ENCODE results near the gene GRXCR2. TPM values are rescaled to one million over a fixed set of nuclear protein-coding genes. Genes with fewer than 3 reads are reported as not detected.
A peak's percentile ranks its signal among the peaks of the same experiment; 100 is the strongest.
"Not testable (repeated sequence)": the region's sequence is repeated elsewhere in the genome, so short reads cannot be mapped to it uniquely, and the experiment has no call there.

GRXCR2 gene, protein sequence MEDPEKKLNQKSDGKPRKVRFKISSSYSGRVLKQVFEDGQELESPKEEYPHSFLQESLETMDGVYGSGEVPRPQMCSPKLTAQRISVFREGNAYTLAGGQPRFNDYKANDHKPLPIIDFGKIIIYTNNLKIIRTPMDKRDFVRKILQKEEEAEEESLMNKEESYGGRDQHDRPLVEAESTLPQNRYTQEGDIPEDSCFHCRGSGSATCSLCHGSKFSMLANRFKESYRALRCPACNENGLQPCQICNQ
- not detected in 2 replicates for total RNA-seq

DNA sequence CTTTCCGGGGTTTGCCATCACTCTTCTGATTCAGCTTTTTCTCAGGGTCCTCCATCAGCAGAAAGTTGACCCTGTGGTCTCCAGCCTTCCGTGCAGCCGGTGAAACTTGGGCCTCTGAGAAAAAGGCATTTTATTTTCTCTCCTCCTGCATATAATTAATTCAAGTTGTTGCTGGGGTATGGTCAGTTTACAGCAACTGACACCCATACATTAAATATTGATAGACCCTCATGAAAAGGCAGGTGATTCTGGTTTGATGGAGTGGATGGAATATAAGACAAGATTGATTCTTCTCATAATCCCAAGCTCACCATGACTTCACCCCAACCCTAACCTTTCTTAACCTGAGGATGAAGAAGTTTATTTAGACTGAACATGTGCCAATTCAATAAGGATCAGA, at the start of gene GRXCR2:
Gene GRXCR2, minus strand, starts transcription at position 101 of the 400 bp plus-strand sequence. Its CDS starts 46 bp downstream, at position 55.
- no peak for DNase-seq (ENCODE audit: low read depth in 2 of 2)

DNA sequence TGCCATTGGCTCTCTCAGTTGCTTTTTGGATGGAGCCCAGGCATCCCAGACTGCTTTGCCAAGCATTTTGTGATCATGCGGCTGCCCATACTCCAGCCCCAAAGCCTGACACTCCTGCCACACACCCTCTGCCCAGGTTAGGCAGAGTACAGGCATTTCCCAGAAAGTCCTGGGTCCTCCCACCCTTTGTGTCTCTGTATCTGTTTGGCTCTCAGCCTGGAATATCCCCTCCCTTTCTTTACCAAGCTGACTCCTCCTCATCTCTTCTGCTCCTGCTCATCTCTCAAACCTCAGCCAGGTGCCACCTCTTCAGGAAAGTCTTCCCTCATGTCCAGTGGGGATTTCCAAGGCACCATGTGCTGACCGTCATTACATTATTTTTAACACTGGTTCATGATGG, 49.2 kb upstream of the GRXCR2 start:
- DNase-seq (ENCODE audit: low read depth in 2 of 2) = no peak

DNA sequence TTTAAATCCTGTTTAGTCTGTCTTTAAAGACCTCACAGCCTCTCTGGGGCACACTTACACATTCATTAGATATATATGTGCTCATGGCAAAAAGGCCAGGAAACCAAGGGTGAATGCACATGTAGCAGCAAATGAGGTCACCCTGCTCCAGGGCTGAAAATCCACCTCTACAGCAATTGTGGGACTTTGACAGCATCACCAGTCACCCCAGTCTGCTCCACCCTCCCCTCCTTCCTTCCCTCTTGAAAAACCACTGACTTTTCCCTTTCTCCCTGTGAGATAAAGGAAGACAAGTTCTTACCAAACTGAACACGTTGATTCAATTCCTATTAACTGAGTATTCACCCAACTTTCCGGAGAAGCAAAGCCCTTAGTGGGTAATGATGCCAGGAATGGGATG, 48.4 kb upstream of the GRXCR2 start:
- DNase-seq (ENCODE audit: low read depth in 2 of 2) = no peak

DNA sequence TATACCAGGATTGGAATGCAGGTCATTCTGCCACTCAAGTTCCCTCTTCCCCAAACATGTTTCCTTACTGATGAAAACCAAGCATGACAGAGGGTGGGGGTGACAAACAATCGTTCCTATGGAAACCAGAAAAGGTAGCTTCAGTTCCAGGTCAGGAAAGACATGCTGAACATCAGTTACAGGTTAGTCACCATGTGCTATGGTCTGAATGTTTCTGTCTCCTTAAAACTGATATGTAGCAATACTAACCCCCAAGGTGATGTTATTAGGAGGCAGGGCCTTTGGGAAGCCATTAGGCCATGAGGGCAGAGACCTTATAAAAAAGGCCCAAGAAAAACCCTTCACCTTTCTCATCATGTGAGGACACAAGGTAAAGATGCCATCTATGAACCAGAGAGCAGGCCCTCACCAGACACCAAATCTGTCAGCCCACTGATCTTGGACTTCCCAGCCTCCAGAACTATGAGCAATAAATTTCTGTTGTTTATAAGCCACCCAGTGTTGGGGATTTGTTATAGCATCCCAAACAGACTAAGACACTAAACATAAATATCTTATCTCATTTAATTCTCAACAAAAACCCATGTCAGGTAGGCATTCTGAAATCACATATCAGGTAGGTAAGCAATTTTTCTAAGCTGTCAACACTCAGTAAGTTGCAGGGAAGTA, 47.9 kb upstream of the GRXCR2 start:
- no peak for DNase-seq (ENCODE audit: low read depth in 2 of 2)

DNA sequence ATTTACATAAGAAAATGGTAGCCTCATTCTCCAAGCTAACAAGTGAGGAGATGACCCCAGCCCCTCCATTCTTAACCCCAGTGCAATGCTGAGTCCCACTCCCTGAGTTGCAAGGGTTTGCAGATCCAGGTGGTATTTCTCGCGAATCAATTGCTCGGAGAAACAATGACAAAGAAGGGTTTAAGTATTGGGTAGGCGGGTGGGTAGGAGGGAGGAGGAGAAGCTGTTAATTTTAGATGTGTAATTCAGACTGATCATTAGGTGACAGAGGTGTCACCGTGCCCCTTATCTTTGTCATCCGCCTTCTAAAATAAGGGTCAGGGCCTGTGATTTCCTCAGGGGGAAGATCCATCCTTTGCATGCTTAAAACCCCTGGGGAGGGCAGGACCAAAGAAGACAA, 46.6 kb upstream of the GRXCR2 start:
- DNase-seq (ENCODE audit: low read depth in 2 of 2) = no peak

DNA sequence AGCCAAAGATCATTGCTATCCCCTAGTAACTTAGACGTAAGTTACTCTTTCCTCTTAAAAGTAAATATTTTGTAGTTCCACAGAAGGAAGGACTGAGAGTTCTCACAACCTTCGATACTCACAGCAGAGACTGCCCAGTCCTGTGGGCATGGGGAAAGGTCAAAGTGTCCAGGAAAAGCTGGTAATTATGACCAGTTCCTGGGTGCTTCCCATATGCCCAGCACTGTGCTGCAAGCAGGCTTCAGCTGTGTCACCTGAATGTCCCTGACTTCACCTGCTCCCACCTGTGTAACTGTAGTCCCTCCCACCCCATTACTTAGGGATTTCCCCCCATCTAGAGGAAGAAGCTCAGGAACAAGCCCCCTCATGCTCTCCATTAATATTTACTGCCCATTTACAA, 45.6 kb upstream of the GRXCR2 start:
- no peak for DNase-seq (ENCODE audit: low read depth in 2 of 2)

DNA sequence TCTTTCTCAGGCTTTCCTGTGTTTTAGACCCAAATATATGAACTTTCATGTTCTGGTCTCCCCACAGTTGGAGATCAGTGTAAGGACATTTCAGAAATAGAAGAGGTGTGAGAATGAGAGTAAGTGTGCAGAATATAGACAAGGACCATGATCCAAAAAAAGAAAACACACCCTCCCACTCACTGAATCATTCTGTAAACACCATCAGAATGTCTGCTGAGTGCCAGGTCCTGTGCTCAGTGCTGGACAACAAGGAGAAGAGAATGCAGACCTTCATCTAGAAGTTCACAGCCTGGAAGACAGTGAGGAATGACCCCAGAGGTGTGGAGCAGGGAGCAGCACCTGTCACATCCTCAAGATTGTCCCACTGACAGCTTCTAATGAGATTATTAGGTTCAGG, 44.5 kb upstream of the GRXCR2 start:
- DNase-seq (ENCODE audit: low read depth in 2 of 2) = no peak

DNA sequence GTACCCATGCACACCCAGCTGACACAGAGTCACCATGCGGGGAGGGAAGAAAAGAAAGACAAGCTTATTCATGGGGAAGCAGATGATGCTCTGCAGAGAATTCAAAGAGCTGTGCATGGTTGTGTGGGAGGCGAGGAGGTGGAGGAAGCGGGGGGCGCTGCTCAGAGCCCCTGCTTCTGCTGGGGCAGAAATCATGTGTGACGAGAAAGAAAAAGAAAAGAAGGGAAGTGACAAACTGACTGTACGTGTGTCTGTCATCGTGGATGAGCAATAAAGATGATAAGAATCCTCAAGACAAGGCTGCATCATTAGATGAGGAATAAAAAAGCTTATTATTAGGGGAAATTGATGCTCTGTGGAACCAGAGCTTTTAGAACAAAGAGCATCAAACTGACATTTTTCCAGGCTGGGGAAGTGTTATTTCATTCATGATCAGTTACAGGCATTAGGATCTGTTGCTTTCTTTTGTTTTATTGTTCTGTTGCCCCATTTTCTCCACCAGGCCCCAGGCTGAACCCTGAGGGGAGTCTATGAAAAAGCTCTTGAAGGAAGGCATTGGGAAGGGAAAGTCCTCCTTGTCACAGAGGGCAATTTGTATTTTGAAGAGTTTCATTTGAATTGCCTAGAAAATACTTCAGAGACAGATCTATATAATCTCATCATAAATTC, 43.3 kb upstream of the GRXCR2 start:
- DNase-seq (ENCODE audit: low read depth in 2 of 2) = no peak

DNA sequence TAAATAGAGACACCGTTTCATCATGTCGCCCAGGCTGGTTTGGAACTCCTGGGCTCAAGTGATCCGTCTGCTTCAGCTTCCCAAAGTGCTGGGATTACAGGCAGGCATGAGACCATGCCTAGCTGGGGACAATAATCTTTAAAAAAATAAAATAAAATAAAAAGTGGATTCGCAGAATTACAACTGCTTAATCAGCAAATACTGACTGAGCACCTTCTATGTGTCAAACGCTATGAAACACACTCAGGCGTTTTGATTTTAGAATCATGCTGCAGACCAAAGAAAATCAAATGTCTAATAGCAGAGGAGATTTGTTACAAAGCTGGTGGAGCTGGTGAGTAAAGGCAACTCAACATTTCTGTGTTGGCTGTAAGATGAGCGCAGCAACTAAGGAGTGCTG, 40.9 kb upstream of the GRXCR2 start:
- no peak for DNase-seq (ENCODE audit: low read depth in 2 of 2)

DNA sequence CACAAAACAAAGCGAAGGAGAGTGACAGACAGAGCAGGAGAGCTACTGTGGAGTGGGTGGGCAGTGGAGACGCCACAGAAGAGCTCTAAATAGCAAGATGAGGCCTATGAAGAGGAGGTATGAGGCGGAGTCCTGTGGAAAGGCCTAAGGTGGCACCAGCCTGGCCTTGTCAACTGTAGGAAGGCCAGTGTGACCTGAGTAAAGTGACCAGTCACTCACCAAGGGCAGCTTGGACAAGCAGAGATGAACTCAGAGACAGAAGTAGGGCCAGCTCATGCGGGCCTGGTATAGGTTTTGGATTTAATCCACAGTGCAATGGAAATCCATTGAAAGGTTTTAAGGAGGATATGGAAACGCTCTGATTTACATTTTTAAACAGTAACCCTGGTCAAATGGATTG, 39.8 kb upstream of the GRXCR2 start:
- DNase-seq (ENCODE audit: low read depth in 2 of 2) = no peak

DNA sequence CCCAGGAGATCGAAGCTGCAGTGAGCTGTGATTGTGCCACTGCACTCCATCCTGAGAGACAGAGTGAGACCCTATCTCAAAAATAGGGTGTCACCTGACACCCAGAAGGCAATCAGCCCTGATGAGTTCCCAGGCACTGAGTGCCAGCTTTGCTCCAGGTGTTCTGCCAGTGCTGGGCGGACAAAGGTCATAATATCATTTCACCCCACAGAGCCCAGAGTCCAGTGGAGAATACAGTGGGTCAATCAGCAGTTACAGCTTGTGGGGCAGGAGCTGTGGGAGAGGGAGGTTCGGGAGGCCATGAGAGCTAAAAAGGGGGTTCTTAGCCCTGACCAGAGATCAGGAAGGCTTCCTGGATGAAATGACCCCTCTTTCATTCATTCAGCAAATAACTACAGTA, 39.2 kb upstream of the GRXCR2 start:
- DNase-seq (ENCODE audit: low read depth in 2 of 2) = no peak

DNA sequence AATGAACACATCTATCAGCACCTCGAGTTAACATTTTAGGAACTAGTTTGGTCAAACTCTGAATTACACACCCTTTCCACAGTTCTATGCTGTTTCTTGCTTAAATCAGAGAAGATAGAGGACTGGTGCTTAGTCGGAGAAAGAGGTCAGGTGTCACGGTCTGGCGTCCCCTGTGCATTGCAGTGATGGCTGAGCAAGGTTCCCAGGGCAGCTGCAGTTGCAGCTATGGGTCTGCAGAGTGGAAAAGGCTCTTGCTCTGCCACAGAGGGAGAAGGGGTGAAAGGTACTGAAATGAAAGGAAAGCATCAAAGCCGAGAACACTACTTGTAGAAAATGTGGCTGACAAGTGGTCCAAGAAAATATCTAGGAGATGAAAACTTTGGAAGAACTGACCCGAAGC, 38.4 kb upstream of the GRXCR2 start:
- DNase-seq (ENCODE audit: low read depth in 2 of 2) = no peak

DNA sequence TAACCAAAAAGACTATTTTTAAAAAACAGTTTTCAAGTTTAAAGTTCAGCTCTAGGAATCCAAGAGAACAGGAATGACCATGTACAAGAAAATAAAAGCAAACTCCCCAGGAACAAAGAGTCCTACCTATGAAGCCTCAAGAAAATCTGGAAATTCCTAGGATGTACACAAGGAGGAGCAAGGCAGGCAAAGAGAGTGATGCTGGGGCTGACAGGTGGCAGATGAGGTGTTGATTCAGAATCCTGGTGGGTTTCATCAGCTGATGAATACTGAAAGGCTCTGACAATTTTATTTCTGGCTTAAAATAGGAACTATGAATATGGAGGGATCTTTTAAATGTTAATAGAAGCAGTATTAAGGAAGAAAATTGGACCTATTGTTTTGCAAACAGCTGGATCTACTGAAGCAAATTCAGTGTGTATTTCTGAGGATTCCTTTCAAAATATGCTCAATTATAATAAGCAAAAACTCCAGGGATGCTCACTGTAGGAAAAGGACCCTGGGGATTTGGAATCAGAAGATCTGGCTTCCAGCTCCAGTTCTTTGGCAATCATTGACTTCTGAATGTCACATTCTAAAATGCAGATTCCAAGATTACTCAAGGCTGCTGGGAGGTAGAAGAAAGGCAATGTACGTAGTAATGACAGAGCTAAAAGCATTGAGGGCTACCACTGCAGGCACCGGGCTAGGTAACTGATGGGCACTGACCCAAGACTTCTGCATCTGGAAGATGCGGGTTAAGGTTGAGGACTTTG, 35.6 kb upstream of the GRXCR2 start:
- DNase-seq (ENCODE audit: low read depth in 2 of 2) = no peak

DNA sequence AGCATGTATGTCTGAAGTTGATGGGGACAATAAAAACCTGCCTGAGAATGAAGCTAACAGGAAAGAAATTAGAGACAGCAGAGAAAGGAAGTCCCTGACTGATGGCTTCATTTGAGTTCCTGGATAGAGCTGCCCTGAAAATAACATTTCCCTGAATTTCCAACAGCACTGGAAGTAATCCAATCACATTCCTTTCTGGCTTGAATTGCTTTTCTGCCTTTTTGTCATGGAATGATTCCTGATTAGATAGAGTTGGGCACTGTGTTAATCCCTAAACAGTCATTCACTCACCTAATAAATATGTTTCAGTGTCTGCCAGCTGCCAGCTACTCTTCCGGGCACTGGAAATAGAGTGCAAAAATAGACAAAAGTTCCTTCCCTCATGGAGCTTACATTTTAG, 33.6 kb upstream of the GRXCR2 start:
- peak in 1 of 2 donors; percentile 58 for DNase-seq (ENCODE audit: low read depth in 2 of 2)

DNA sequence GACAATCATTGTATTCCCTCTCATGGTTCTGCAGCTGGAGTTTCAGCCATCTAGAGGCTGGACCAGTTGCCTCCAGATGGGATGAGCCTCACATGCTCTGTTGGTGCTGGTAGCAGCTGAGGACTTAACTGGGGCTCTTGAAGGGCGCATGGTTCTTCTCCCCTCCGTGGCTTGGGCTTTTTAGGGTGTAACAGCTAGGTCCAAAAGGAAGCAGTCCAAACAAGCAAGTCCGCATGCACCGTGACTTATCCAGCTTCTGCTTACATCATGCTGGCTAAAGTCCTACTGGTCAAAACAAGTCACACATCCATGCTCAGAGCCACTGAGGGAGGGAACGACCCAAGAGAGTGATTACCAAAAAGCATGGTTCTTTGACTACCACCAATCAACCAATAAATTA, 31.9 kb upstream of the GRXCR2 start:
- no peak for DNase-seq (ENCODE audit: low read depth in 2 of 2)

DNA sequence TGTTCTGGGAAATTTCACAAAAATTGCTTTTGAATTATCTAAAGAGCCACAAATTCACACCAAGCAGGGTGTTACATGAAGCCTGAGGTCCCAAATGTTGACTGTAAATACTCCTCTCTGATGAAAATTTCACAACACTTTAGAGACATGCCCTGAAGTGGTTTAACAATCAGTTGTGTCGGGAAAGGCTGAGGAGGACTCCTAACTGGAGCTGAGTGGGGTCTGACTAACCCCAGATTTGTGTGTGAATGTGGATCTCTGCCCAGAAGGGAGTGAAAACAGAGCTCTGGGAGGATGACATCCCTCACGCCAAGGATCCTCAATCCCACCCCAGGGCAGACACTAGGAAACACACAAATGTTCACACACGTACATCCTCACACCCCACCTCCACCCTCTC, 31.1 kb upstream of the GRXCR2 start:
- no peak for DNase-seq (ENCODE audit: low read depth in 2 of 2)

DNA sequence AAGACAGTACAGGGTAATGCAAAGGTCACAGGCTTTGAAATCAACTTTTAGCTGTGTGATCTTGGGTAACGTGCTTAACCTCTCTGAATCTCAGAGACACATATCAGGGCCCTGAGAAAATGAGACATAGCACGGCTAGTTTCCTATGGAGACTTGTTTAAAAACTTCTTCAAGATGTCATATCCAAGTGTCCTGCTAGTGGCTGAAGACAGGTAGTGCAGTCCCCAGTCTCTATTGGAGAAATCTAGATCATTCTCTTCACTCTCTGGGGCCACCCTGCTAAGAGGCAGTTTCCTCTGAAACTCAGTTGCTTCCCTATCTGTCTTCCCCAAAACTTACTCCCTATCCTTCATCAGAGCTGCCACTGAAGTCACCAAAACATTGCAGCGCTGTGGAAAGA, 30.3 kb upstream of the GRXCR2 start:
- DNase-seq (ENCODE audit: low read depth in 2 of 2) = no peak

DNA sequence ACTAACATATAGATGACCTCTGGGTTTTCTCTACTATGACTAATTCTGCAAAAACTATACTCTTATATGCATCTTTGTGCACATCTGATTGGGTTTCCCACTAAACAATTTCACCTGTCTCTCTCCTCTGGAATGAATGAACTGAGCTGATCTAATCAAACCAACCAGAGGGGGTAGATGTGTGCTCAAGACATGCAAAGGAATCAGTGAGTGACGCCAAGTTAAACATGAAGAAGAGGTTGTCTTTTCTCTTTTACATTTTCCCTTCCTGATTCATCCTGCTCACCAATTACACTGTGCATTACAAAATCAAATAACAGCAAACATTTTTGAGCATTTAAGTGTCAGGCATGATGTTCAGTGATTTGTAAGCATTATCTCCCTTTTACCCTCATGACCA, 29.6 kb upstream of the GRXCR2 start:
- no peak for DNase-seq (ENCODE audit: low read depth in 2 of 2)

DNA sequence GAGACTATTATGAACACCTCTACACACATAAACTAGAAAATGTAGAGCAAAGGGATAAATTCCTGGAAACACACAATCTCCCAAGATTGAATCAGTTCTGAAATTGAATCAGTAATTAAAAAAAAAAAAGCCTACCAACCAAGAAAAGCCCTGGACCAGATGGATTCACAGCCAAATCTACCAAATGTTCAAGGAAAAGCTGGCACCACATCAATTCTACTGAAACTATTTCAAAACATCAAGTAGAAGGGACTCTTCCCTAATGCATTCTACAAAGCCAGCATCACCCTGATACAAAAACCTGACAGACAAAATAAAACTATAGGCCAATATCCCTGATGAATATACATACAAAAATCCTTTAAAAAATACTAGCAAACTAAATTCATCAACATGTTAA, 25.4 kb upstream of the GRXCR2 start:
- DNase-seq (ENCODE audit: low read depth in 2 of 2) = no peak

DNA sequence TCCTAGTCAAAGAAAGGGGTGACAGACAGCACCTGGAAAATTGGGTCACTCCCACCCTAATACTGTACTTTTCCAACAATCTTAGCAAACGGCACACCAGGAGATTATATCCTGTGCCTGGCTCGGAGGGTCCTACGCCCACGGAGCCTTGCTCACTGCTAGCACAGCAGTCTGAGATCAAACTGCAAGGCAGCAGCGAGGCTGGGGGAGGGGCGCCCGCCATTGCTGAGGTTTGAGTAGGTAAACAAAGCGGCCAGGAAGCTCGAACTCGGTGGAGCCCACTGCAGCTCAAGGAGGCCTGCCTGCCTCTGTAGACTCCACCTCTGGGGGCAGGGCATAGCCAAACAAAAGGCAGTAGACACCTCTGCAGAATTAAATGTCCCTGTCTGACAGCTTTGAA, 18.6 kb upstream of the GRXCR2 start:
- not testable (repeated sequence) for DNase-seq (ENCODE audit: low read depth in 2 of 2)

DNA sequence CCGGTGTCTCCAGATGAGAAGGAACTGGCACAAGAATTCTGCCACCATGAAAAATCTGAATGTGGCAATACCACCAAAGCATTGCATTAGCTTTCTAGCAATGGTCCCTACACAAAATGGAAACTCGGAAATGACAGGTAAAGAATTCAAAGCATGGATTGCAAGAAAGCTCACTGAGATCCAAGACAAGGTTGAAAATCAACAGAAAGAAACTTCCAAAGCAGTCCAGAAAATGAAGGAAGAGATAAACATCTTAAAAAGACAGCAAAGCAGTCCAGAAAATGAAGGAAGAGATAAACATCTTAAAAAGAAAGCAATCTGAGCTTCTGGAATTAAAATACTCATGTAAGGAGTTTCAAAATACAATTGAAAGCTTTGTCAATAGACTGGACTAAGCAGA, 16.8 kb upstream of the GRXCR2 start:
- DNase-seq (ENCODE audit: low read depth in 2 of 2) = no peak

DNA sequence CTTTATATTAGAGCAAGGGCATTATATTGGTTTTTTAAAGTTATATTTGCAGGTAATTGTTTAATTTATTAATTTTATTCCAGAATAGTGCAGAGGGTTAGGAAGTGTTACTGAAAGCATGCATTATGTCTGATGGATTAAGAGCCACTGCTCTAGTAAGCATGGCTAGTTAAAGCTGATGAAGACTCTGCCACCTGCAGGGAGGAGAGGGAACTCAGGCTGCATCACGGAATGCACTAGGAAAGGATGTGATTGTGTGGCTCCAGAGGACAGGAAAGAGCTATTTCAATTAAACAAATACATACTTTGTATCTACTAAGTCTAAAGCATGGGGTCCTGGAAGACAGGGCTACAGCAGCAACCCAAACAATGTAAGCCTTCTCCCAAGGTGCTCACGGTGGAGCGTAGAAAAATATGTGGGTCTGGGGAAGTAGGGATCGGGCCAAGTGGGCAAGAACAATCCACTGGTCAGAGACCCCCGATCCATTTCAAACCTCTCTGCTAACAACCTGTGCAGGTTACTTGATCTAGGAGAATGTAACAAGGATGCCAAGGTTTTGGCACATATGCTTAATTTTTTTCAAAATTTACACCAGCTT, 15.3 kb upstream of the GRXCR2 start:
- DNase-seq (ENCODE audit: low read depth in 2 of 2) = peak; percentile 67 to 77

Data from lung microvascular endothelial cell (primary cell).